Measurements from ENCODE around the gene MYG1.
"Not testable (repeated sequence)": the region's sequence is repeated elsewhere in the genome, so short reads cannot be mapped to it uniquely, and the experiment has no call there.

Gene MYG1

GRCh38 chr12:53328043-53328435 is 28.5 kb downstream of the MYG1 start:
- H3K4me3 ChIP-seq (ENCODE audit: extremely low read depth, insufficient read depth, low read length, poor library complexity, severe bottlenecking): no peak overlapping the region
- H3K27ac ChIP-seq (ENCODE audit: low read depth, low read length, severe bottlenecking): no peak overlapping the region
- H3K9me3 ChIP-seq (ENCODE audit: control insufficient read depth, low read length): no peaks in the 10 kb centered on the region
- H3K4me1 ChIP-seq (ENCODE audit: control insufficient read depth, insufficient read depth, low read length, poor library complexity, severe bottlenecking): peaks cover 8% of the 10 kb centered on the region
- 57 to 61% methylated on average over 15 to 16 of the region's 16 CpGs for WGBS, 2 experiments (ENCODE audit: insufficient coverage in 2 of 2)
- H3K36me3 ChIP-seq (ENCODE audit: control insufficient read depth, insufficient read depth, low read length): no peaks in the 10 kb centered on the region

GRCh38 chr12:53330671-53331070 is 31.2 kb downstream of the MYG1 start:
- 79 to 95% methylated on average over 2 to 4 of the region's 5 CpGs for WGBS, 2 experiments (ENCODE audit: insufficient coverage in 2 of 2)
- H3K9me3 ChIP-seq (ENCODE audit: control insufficient read depth, low read length): no peaks in the 10 kb centered on the region
- no peaks in the 10 kb centered on the region for H3K36me3 ChIP-seq (ENCODE audit: control insufficient read depth, insufficient read depth, low read length)
- peaks cover 9% of the 10 kb centered on the region for H3K4me1 ChIP-seq (ENCODE audit: control insufficient read depth, insufficient read depth, low read length, poor library complexity, severe bottlenecking)
- H3K4me3 ChIP-seq (ENCODE audit: extremely low read depth, insufficient read depth, low read length, poor library complexity, severe bottlenecking): no peak overlapping the region
- H3K27ac ChIP-seq (ENCODE audit: low read depth, low read length, severe bottlenecking): no peak overlapping the region

GRCh38 chr12:53332339-53332738 is 32.8 kb downstream of the MYG1 start:
- not testable (repeated sequence) for H3K36me3 ChIP-seq (ENCODE audit: control insufficient read depth, insufficient read depth, low read length); H3K4me3 ChIP-seq (ENCODE audit: extremely low read depth, insufficient read depth, low read length, poor library complexity, severe bottlenecking); H3K27ac ChIP-seq (ENCODE audit: low read depth, low read length, severe bottlenecking); H3K9me3 ChIP-seq (ENCODE audit: control insufficient read depth, low read length)
- peaks cover 13% of the 10 kb centered on the region for H3K4me1 ChIP-seq (ENCODE audit: control insufficient read depth, insufficient read depth, low read length, poor library complexity, severe bottlenecking)

- no peak overlapping the region for H3K4me3 ChIP-seq (ENCODE audit: extremely low read depth, insufficient read depth, low read length, poor library complexity, severe bottlenecking)
- H3K27ac ChIP-seq (ENCODE audit: low read depth, low read length, severe bottlenecking): no peak overlapping the region
- H3K9me3 ChIP-seq (ENCODE audit: control insufficient read depth, low read length): no peaks in the 10 kb centered on the region
- H3K36me3 ChIP-seq (ENCODE audit: control insufficient read depth, insufficient read depth, low read length): no peaks in the 10 kb centered on the region
- peaks cover 14% of the 10 kb centered on the region for H3K4me1 ChIP-seq (ENCODE audit: control insufficient read depth, insufficient read depth, low read length, poor library complexity, severe bottlenecking)
- WGBS, 2 experiments (ENCODE audit: insufficient coverage in 2 of 2): 94 to 96% methylated on average over 8 to 11 of the region's 15 CpGs
Observed at GRCh38 chr12:53332744-53333143, 33.2 kb downstream of the MYG1 start.

GRCh38 chr12:53333289-53333688 is 33.8 kb downstream of the MYG1 start:
- 83% methylated on average over 2 of the region's 4 CpGs for WGBS, 2 experiments (ENCODE audit: insufficient coverage in 2 of 2)
- H3K4me1 ChIP-seq (ENCODE audit: control insufficient read depth, insufficient read depth, low read length, poor library complexity, severe bottlenecking): peaks cover 19% of the 10 kb centered on the region
- H3K4me3 ChIP-seq (ENCODE audit: extremely low read depth, insufficient read depth, low read length, poor library complexity, severe bottlenecking): no peak overlapping the region
- no peaks in the 10 kb centered on the region for H3K36me3 ChIP-seq (ENCODE audit: control insufficient read depth, insufficient read depth, low read length)
- H3K9me3 ChIP-seq (ENCODE audit: control insufficient read depth, low read length): no peaks in the 10 kb centered on the region
- no peak overlapping the region for H3K27ac ChIP-seq (ENCODE audit: low read depth, low read length, severe bottlenecking)

- Histone ChIP-seq H3K4me1 (ENCODE audit: control insufficient read depth, insufficient read depth, low read length, poor library complexity, severe bottlenecking) (peaks cover 19% of the 10 kb centered on the region), H3K36me3 (ENCODE audit: control insufficient read depth, insufficient read depth, low read length) (no peaks in the 10 kb centered on the region), H3K27ac (ENCODE audit: low read depth, low read length, severe bottlenecking) (no peak overlapping the region), H3K4me3 (ENCODE audit: extremely low read depth, insufficient read depth, low read length, poor library complexity, severe bottlenecking) (no peak overlapping the region), H3K9me3 (ENCODE audit: control insufficient read depth, low read length) (no peaks in the 10 kb centered on the region)
- WGBS, 2 experiments (ENCODE audit: insufficient coverage in 2 of 2): 80 to 90% methylated on average over 6 to 7 of the region's 7 CpGs
Observed at GRCh38 chr12:53333845-53334244, 34.4 kb downstream of the MYG1 start.

- Histone ChIP-seq H3K4me1 (ENCODE audit: control insufficient read depth, insufficient read depth, low read length, poor library complexity, severe bottlenecking) (peaks cover 19% of the 10 kb centered on the region), H3K9me3 (ENCODE audit: control insufficient read depth, low read length) (no peaks in the 10 kb centered on the region), H3K27ac (ENCODE audit: low read depth, low read length, severe bottlenecking) (no peak overlapping the region), H3K36me3 (ENCODE audit: control insufficient read depth, insufficient read depth, low read length) (no peaks in the 10 kb centered on the region), H3K4me3 (ENCODE audit: extremely low read depth, insufficient read depth, low read length, poor library complexity, severe bottlenecking) (no peak overlapping the region)
- 73 to 80% methylated on average over 3 to 6 of the region's 8 CpGs for WGBS, 2 experiments (ENCODE audit: insufficient coverage in 2 of 2)
Observed at GRCh38 chr12:53334822-53335221, 35.3 kb downstream of the MYG1 start.

GRCh38 chr12:53336181-53336681 is 36.7 kb downstream of the MYG1 start, which contains the start of gene SP7:
SP7 (minus strand) TSS chr12:53336354; CDS start chr12:53335646, 708 bp downstream.
- H3K9me3 ChIP-seq (ENCODE audit: control insufficient read depth, low read length): no peaks in the 10 kb centered on the region
- H3K27ac ChIP-seq (ENCODE audit: low read depth, low read length, severe bottlenecking): no peak within 1 kb of the TSS
- H3K4me3 ChIP-seq (ENCODE audit: extremely low read depth, insufficient read depth, low read length, poor library complexity, severe bottlenecking): no peak within 1 kb of the TSS
- no peaks in the 10 kb centered on the region for H3K36me3 ChIP-seq (ENCODE audit: control insufficient read depth, insufficient read depth, low read length)
- 73 to 84% methylated on average over 5 to 8 of the region's 15 CpGs for WGBS, 2 experiments (ENCODE audit: insufficient coverage in 2 of 2)
- peaks cover 22% of the 10 kb centered on the region for H3K4me1 ChIP-seq (ENCODE audit: control insufficient read depth, insufficient read depth, low read length, poor library complexity, severe bottlenecking)

GRCh38 chr12:53338017-53338416 is 38.5 kb downstream of the MYG1 start:
- peaks cover 22% of the 10 kb centered on the region for H3K4me1 ChIP-seq (ENCODE audit: control insufficient read depth, insufficient read depth, low read length, poor library complexity, severe bottlenecking)
- WGBS, 2 experiments (ENCODE audit: insufficient coverage in 2 of 2): 41 to 53% methylated on average over 7 to 10 of the region's 11 CpGs
- H3K9me3 ChIP-seq (ENCODE audit: control insufficient read depth, low read length): no peaks in the 10 kb centered on the region
- no peaks in the 10 kb centered on the region for H3K36me3 ChIP-seq (ENCODE audit: control insufficient read depth, insufficient read depth, low read length)
- no peak overlapping the region for H3K4me3 ChIP-seq (ENCODE audit: extremely low read depth, insufficient read depth, low read length, poor library complexity, severe bottlenecking)
- no peak overlapping the region for H3K27ac ChIP-seq (ENCODE audit: low read depth, low read length, severe bottlenecking)

GRCh38 chr12:53338916-53339315 is 39.4 kb downstream of the MYG1 start:
- Histone ChIP-seq H3K4me1 (ENCODE audit: control insufficient read depth, insufficient read depth, low read length, poor library complexity, severe bottlenecking) (peaks cover 22% of the 10 kb centered on the region), H3K36me3 (ENCODE audit: control insufficient read depth, insufficient read depth, low read length) (no peaks in the 10 kb centered on the region), H3K27ac (ENCODE audit: low read depth, low read length, severe bottlenecking) (no peak overlapping the region), H3K4me3 (ENCODE audit: extremely low read depth, insufficient read depth, low read length, poor library complexity, severe bottlenecking) (no peak overlapping the region), H3K9me3 (ENCODE audit: control insufficient read depth, low read length) (no peaks in the 10 kb centered on the region)
- WGBS, 2 experiments (ENCODE audit: insufficient coverage in 2 of 2): 85 to 94% methylated on average over 5 of the region's 6 CpGs

GRCh38 chr12:53340398-53340797 is 40.9 kb downstream of the MYG1 start:
- no peak overlapping the region for H3K27ac ChIP-seq (ENCODE audit: low read depth, low read length, severe bottlenecking)
- peaks cover 17% of the 10 kb centered on the region for H3K4me1 ChIP-seq (ENCODE audit: control insufficient read depth, insufficient read depth, low read length, poor library complexity, severe bottlenecking)
- WGBS, 2 experiments (ENCODE audit: insufficient coverage in 2 of 2): 90 to 91% methylated on average over 3 to 4 of the region's 9 CpGs
- H3K36me3 ChIP-seq (ENCODE audit: control insufficient read depth, insufficient read depth, low read length): no peaks in the 10 kb centered on the region
- H3K4me3 ChIP-seq (ENCODE audit: extremely low read depth, insufficient read depth, low read length, poor library complexity, severe bottlenecking): no peak overlapping the region
- no peaks in the 10 kb centered on the region for H3K9me3 ChIP-seq (ENCODE audit: control insufficient read depth, low read length)
